Adipocyte (in vitro differentiated cells): ENCODE measurements around the gene SRSF3.
"Not testable (repeated sequence)": the region's sequence is repeated elsewhere in the genome, so short reads cannot be mapped to it uniquely, and the experiment has no call there.

Experiments
- DNase-seq: peaks from one replicate; pipeline ENCODE4 v3.0.0-alpha.2; 2015; ENCODE audit warnings: low read depth
- H3K27me3 ChIP-seq: replicated peaks from 2 replicates; pipeline ENCODE4 v1.7.0; 2013; ENCODE audit warnings: mild to moderate bottlenecking, low read length, moderate library complexity; ENCODE audit not compliant: control insufficient read depth, insufficient read depth
- H3K36me3 ChIP-seq: 2 replicates; pipeline ENCODE4 v1.7.0; 2013; ENCODE audit warnings: low read length, mild to moderate bottlenecking, moderate library complexity; ENCODE audit not compliant: control insufficient read depth, insufficient read depth, severe bottlenecking
- H3K4me1 ChIP-seq: 2 replicates; pipeline ENCODE4 v1.7.0; 2013; ENCODE audit warnings: mild to moderate bottlenecking, low read length, moderate library complexity; ENCODE audit not compliant: control insufficient read depth, insufficient read depth
- H3K4me3 ChIP-seq: 2 replicates; pipeline ENCODE4 v1.7.0; 2013; ENCODE audit warnings: mild to moderate bottlenecking, low read length, moderate library complexity
- H3K9ac ChIP-seq: 2 replicates; pipeline ENCODE4 v1.7.0; 2013; ENCODE audit warnings: mild to moderate bottlenecking, low read length, moderate library complexity
- H3K9me3 ChIP-seq: 2 replicates; pipeline ENCODE4 v1.7.0; 2013; ENCODE audit warnings: mild to moderate bottlenecking, low read length, moderate library complexity; ENCODE audit not compliant: control insufficient read depth

Gene SRSF3

GRCh38 chr6:36607683-36608386 lies 13.7 kb downstream of the SRSF3 start:
- DNase-seq = no peak
- Histone ChIP-seq H3K27me3 (no peaks in the 10 kb centered on the region), H3K4me3 (no peak overlapping the region), H3K4me1 (peaks cover 51% of the 10 kb centered on the region), H3K36me3 (peaks cover 68% of the 10 kb centered on the region), H3K9ac (no peak overlapping the region), H3K9me3 (no peaks in the 10 kb centered on the region)

- H3K4me1 ChIP-seq = peaks cover 40% of the 10 kb centered on the region
- H3K4me3 ChIP-seq = no peak overlapping the region
- DNase-seq = no peak
- H3K36me3 ChIP-seq = peaks cover 62% of the 10 kb centered on the region
- H3K27me3 ChIP-seq = no peaks in the 10 kb centered on the region
- H3K9ac ChIP-seq = no peak overlapping the region
- no peaks in the 10 kb centered on the region for H3K9me3 ChIP-seq
These were observed 14.8 kb downstream of the SRSF3 start for GRCh38 chr6:36608788-36609563.

DNA sequence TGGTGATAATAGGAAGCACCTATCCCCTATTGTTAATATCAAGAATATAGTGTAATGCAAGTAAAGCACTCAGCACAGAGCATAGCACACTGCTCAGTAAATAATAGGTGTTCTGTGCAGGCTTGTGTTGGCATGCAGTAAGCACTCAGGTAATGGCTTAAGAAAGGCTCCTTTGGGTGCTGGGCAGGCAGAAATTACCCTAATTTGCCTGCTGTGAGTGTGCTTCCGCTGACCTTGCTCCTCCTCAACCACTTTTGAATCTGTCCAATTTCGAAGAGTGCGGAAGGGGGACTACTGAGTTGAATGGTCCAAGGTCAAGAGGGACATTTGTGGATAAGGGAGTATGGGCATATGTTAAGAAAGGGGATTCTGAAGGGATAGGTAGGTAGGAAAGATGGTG lies 15.4 kb downstream of the SRSF3 start:
- peaks cover 34% of the 10 kb centered on the region for H3K4me1 ChIP-seq
- no peaks in the 10 kb centered on the region for H3K9me3 ChIP-seq
- H3K36me3 ChIP-seq = peaks cover 55% of the 10 kb centered on the region
- no peak for DNase-seq
- no peak overlapping the region for H3K9ac ChIP-seq
- H3K4me3 ChIP-seq = no peak overlapping the region
- H3K27me3 ChIP-seq = no peaks in the 10 kb centered on the region

DNA sequence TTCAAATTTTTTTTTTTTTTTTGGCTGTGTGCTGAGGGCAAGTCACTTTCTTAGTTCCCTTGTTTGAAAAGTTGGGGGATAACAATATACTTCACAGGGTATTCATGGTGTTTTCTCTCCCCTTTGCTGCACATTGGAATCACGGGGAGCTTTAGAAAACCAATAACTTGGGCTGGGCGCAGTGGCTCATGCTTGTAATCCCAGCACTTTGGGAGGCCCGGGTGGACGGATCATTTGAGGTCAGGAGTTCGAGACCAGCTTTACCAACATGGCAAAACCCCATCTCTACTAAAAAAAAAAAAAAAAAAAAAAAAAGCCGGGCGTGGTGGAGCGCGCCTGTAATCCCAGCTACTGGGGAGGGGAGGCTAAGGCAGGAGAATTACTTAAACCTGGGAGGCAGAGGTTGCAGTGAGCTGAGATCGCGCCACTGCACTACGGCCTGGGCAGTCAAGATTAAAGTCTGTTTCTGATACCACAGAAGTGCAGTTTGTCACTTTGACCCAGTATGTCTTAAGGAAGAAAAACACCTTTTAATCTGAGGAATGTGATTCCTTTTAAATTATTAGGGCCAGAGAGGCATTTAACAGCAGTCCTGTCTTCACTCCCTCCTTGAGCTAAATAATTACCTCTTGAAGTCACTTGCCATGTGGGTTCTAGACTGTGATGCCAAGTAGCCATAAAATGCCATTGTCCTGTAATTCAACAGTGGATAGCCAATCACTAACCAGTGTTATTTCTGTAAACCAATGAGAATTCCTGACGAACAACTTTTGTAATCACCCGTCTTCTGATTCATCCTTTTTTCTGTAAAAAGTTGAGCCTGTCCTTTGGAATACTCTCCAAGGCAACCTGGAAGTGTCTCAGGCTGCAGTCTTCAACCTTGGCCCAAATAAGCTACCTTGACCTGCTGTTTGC lies 16.1 kb downstream of the SRSF3 start:
- peaks cover 27% of the 10 kb centered on the region for H3K4me1 ChIP-seq
- no peak overlapping the region for H3K4me3 ChIP-seq
- H3K9me3 ChIP-seq = no peaks in the 10 kb centered on the region
- peaks cover 48% of the 10 kb centered on the region for H3K36me3 ChIP-seq
- no peak for DNase-seq
- H3K9ac ChIP-seq = no peak overlapping the region
- H3K27me3 ChIP-seq = no peaks in the 10 kb centered on the region

DNA sequence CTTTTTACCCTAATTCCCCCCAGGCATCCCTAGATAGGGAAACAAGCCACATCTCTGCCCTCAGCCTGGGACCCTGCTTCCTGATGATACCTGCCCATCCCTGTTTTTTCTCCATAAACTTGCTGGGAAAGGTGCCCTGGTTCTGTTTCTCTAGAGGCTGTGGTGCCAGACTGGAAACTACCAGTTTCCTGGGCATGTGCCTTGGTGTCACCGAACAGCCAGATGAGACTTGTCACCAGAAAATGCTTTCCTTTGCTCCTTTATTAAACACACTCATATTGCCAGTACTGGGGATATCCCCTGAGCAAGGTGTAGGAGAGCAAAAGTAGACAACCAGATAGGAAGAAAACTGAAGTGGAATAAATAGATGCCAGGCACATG lies 16.8 kb downstream of the SRSF3 start:
- DNase-seq = no peak
- Histone ChIP-seq H3K36me3 (peaks cover 42% of the 10 kb centered on the region), H3K4me1 (peaks cover 20% of the 10 kb centered on the region), H3K9me3 (no peaks in the 10 kb centered on the region), H3K9ac (no peak overlapping the region), H3K27me3 (no peaks in the 10 kb centered on the region), H3K4me3 (no peak overlapping the region)

- not testable (repeated sequence) for H3K9me3 ChIP-seq, DNase-seq, H3K27me3 ChIP-seq, H3K4me3 ChIP-seq, H3K9ac ChIP-seq
- H3K36me3 ChIP-seq = peaks cover 39% of the 10 kb centered on the region
- H3K4me1 ChIP-seq = peaks cover 18% of the 10 kb centered on the region
These were observed 17.5 kb downstream of the SRSF3 start for GRCh38 chr6:36611679-36612078.

DNA sequence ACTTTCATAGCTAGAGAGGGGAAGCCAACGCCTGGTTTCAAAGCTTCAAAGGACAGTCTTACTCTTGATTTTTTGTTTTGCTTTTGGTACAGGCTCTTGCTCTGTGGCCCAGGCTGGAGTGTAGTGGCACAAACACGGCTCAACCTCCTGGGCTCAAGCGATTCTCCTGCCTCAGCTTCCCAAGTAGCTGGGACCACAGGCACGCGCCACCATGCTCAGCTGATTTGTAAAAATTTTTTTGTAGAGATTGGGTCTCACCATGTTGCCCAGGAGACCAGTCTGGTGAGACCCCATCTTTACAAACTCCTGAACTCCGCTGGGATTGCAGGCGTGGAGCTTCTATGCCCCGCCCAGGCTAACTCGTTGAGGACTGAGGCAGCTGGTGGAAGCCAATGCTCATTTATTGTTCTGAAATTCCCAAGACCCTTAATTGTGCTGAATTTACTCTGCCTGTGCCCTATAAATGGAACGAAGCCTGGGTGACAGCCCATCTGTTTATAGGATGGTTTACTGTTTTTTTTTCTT lies 18.0 kb downstream of the SRSF3 start:
- H3K4me3 ChIP-seq = no peak overlapping the region
- DNase-seq = no peak
- peaks cover 16% of the 10 kb centered on the region for H3K4me1 ChIP-seq
- H3K36me3 ChIP-seq = peaks cover 34% of the 10 kb centered on the region
- H3K27me3 ChIP-seq = no peaks in the 10 kb centered on the region
- H3K9me3 ChIP-seq = no peaks in the 10 kb centered on the region
- H3K9ac ChIP-seq = no peak overlapping the region

DNA sequence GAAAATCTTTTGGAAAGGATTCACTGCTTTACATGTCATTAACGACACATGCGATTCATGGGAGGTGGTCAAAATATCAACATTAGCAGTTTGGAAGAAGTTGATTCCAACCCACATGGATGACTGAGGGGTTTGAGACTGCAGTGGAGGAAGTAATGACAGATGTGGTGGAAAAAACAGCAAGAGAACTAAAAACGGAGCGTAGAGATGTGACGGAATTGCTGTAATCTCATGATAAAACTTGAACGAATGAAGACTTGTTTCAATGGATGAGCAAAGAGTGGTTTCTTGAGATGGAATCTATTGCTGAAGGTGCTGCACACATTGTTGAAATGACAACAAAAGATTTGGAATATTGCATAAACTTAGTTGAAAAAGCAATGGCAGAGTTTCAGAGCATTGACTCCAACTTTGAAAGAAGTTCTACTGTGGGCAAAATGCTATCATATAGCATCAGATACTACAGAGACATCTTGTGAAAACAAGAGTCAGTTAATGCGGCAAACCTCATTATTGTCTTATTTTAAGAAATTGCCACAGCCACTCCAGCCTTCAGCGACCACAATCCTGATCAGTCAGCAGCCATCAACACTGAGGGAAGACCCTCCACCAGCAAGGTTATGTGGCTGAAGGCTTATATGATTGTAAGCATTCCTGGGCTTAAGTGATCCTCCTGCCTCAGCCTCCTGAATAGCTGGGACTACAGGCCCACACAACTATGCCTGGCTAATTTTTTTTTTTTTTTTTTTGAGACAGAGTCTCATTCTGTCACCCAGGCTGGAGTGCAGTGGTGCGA lies 19.2 kb downstream of the SRSF3 start:
- no peaks in the 10 kb centered on the region for H3K27me3 ChIP-seq
- H3K4me3 ChIP-seq = no peak overlapping the region
- DNase-seq = no peak
- H3K9me3 ChIP-seq = no peaks in the 10 kb centered on the region
- no peak overlapping the region for H3K9ac ChIP-seq
- H3K36me3 ChIP-seq = peaks cover 22% of the 10 kb centered on the region
- H3K4me1 ChIP-seq = peaks cover 4% of the 10 kb centered on the region

GRCh38 chr6:36615018-36615761 lies 21.0 kb downstream of the SRSF3 start:
- no peaks in the 10 kb centered on the region for H3K27me3 ChIP-seq
- peaks cover 3% of the 10 kb centered on the region for H3K4me1 ChIP-seq
- no peak overlapping the region for H3K4me3 ChIP-seq
- H3K9ac ChIP-seq = no peak overlapping the region
- peaks cover 16% of the 10 kb centered on the region for H3K36me3 ChIP-seq
- no peaks in the 10 kb centered on the region for H3K9me3 ChIP-seq
- peak; percentile 88 for DNase-seq

- Histone ChIP-seq H3K4me1 (peaks cover 3% of the 10 kb centered on the region), H3K27me3 (no peaks in the 10 kb centered on the region), H3K9me3 (no peaks in the 10 kb centered on the region), H3K36me3 (peaks cover 12% of the 10 kb centered on the region), H3K4me3 (no peak overlapping the region), H3K9ac (no peak overlapping the region)
- DNase-seq = peak; percentile 56
These were observed 22.8 kb downstream of the SRSF3 start for GRCh38 chr6:36616893-36617521.
